Fibroblast of peridontal ligament (primary cell): ENCODE data around the gene ZNF316.

Experiments used
- DNase-seq: peaks from one replicate; pipeline ENCODE4 v3.0.0-alpha.2; 2010; ENCODE audit errors: extremely low read depth

ZNF316 gene

DNA sequence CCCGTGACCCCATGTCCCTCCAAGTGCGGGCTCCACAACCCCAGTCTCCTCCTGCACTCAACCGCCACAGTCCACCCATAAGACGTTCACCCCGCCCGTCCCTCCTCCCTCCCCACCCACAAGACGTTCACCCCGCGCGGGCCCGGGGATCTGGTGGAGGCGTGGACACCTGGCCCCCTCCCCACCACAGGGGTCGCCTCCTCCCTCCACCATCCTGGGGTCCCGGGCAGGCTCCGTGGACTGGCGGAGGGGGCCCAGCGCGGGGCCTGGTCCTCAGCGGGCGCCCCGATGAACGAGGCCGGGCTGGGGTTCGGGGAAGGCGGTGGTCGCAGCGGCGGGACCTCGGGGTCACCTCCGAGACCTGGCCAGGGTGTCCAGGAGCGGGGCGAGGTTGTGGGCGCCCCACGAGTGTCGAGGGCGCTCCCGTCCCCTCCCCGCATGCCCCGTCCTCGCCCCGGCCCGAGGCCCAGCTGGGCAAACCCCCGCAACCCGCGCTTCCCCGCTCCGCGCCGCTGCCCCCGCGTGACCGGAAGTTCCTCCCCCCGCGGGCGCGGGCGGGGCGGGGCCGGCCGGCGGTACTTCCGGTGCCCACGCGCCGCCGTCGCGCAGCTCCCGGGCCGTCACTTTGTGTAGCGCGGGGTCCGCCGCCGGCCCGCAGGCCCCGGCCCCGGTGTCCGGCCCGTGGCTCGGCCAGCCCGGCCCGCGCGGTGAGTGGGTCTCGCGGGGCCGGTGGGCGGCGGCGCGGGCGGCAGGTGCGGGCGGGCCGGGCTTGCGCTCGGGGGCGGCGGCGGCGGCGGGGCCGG is at the start of gene ZNF316:
TSS of gene ZNF316 (plus strand) at position 578 of the 803 bp plus-strand sequence. CDS start 5,092 bp downstream, outside the sequence.
- peak; percentile 28 for DNase-seq

DNA sequence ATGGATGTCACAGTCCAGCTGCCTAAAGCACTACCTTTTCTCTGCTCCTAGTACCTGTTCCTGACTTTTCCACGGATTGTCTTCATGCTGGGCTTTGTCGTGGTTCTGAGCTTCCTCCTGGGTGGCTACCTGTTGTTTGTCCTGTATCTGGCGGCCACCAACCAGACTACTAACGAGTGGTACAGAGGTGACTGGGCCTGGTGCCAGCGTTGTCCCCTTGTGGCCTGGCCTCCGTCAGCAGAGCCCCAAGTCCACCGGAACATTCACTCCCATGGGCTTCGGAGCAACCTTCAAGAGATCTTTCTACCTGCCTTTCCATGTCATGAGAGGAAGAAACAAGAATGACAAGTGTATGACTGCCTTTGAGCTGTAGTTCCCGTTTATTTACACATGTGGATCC is 48.6 kb upstream of the ZNF316 start:
- no peak for DNase-seq

GRCh38 chr7:6589151-6589828 is 47.8 kb upstream of the ZNF316 start:
- DNase-seq, result no peak

DNA sequence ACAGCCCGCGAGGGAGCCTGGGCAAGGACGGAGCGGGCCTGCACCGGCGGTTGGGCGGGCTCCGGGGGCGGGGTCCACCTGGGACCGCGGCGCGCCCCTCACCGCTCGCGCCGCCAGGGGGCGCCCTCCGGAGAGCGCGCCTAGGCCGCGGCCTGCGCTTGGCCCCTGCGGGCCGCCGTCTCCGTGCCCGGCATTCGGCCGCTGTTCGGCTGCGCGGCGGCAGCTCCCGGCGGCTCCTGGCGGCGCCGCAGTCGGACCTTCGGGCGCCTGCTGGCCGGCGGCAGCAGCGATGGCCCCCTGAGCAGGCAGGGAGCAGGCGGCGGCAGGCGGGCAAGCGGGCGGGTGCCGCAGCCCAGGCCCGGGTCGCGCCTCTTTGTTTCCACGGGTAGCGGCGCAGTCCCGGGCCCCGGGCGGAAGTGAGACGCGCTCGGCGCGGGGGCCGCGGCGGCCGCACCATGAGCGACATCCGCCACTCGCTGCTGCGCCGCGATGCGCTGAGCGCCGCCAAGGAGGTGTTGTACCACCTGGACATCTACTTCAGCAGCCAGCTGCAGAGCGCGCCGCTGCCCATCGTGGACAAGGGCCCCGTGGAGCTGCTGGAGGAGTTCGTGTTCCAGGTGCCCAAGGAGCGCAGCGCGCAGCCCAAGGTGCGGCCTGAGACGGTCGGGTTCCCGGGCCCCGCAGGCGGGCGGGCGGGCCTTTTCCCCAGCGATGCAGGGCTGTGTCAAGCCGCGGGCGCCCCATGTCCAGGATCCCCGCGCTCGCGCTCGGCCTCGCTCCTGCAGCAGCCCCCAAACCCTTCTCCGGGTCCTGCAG is 47.1 kb upstream of the ZNF316 start, which contains the start of gene INTS15:
TSS of gene INTS15 (plus strand) at position 193 of the 816 bp plus-strand sequence. CDS start at position 456, 263 bp downstream.
- peak; percentile 67 for DNase-seq

GRCh38 chr7:6590645-6591110 is 46.4 kb upstream of the ZNF316 start:
- no peak for DNase-seq

GRCh38 chr7:6600093-6600492 is 37.0 kb upstream of the ZNF316 start:
- no peak for DNase-seq

DNA sequence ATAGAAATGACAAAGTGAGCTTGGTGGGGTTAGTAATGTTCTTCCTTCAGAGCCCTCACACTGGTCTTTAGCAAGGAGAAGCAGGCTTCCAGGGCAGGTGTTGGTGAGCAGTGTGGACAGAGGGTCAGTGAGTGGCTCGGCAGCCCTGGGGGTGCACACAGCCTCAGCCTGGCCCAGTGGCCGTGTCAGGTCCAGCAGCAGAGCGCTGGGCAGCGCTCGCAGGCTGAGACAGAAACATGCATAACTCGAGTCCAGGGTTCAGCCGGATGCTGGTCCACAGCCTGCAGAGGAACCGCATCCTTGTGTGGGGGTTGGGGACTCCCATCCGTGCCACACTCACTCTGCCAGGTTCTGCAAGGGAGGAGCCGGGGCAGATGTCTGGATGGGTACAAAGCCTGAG is 32.7 kb upstream of the ZNF316 start:
- DNase-seq, result no peak

DNA sequence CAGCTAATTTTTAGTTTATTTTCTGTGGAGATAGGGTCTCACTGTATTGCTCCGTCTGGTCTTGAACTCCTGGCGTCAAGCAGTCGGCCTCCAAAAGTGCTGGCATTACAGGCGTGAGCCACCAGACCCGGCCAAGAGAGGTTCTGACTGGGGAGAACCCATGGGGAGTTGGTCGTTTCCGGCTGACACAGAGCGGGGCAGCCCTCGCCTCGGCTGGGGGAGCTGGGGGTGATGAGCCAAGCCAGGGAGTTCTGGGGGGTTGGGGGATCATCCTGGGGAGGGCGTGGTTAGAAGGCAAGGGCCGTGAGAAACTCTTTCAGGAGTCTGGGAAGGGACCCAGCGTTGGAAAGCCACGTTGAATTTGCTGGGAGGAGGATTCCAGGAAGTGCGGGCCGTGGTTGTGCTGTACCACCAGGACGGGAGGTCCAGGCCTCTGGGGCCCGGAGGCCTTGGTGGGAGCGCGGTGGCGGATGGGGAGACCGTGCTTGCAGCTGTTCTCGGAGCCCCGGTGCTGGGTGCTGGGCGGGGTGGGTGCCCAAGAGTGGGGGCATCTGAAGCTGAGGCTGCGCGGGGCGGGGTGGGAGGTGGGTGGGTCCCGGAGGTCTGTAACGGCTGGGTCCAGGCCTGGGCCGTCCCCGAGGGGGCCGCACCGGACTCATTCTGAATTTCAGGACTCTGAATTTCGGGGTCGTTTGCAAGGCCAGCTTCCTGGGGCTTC is 30.1 kb upstream of the ZNF316 start:
- DNase-seq, result no peak

GRCh38 chr7:6607651-6608051 is 29.5 kb upstream of the ZNF316 start:
- DNase-seq, result no peak

DNA sequence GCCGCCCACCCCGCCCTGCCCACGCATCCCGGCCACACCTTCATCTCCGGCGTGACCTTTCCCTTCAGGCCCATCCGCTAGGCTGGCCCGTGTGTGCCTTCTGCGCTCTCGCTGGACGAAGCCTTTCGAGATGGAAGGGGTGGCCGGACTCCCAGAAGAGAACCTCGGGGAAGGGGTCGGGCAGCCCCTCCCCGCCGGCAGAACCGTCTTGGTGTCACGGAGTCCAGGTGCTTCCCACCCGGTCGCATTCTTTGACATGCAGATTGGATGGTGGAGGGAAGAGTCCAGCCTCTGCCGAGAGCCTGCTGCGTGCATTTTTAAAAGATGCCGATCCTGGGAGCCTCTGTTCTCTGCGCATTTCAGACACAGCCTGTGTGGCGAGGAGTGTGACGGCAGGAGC is 29.0 kb upstream of the ZNF316 start:
- no peak for DNase-seq

GRCh38 chr7:6608794-6609193 is 28.3 kb upstream of the ZNF316 start:
- no peak for DNase-seq

- no peak for DNase-seq
These were observed 24.3 kb upstream of the ZNF316 start for GRCh38 chr7:6612819-6613218.

- no peak for DNase-seq
These were observed 23.4 kb upstream of the ZNF316 start for GRCh38 chr7:6613706-6614105.

GRCh38 chr7:6614953-6615722 is 22.0 kb upstream of the ZNF316 start, which contains the start of gene ZNF853:
ZNF853 (plus strand) TSS chr7:6615610; CDS start chr7:6616175, 565 bp downstream.
- DNase-seq, result no peak

DNA sequence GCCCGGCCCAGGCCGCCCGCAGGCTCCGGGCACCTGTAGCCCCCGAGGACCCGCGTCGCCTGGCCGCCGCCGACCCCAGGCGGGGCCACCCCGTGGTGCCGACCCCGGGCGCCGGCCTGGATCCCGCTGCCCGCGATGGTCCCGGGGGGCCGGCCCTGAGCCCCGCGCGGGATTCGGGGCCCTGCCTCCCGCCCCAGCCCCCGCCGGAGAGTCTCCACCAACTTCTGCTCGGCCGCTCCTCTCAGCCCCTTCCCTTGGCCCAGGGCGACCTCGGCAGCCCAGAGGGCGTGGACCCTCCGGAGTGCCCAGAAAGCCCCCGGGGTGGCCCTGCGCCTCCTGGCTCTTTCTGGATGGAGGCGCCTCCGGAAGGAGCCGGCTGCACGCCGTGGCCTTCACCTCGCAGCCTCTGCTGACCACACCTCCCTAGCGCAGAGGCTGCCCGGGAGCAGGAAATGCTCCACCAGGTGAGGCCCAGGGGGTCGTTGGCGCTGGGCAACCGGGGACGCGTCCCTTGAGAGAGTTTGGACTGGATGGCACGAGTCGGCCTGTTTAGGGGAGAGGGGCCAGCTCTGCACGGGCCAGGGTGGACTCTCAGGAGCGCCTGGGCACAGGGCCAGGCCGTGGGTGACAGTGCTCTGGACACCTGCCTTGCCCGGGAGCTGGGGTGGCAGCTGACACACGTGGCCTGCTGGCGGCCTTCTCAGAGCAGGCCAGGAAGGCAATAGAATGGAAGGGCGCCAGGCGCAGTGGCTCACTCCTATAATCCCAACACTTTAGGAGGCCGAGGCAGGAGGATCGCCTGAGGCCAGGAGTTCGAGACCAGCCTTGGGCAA is 21.2 kb upstream of the ZNF316 start:
- DNase-seq, result no peak

DNA sequence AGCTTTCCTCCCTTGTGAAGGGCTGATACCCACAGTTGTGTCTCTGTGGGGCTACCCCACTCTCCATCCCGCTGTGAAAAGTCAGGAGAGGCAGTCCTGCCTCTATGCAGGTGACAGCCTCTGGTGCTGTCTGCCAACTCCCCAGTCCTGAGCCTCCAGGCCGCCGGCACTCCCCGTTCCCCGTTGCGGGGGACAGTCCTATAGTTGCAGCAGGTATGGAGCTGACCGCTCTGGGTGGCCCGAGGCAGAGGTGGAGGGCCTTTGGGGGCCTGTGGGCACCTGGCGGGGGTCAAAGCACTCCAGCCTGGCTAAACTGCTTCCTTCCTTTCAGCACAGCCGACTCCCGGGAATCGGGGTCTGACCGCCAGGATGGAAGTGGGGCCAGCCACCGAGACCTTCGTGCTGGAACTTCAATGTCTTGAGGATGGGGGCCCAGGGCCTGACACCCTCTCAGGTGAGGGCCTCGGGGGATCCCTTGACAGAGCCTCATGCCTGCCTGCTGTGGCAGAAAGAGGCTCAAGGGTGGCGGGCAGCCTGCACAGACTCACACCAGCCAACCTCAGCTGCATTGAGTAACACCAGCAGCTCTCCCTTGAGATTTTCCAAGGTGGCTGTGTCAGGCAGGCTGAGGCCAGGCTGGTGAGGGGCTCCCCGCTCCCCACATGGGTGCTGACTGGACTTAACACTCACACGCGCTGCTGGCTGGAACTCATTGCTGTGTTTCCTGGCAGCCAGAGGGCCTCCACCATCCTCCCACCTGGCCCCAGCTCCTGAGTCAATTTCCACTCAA is 20.1 kb upstream of the ZNF316 start:
- DNase-seq, result no peak

GRCh38 chr7:6618621-6619020 is 18.5 kb upstream of the ZNF316 start:
- DNase-seq, result no peak

DNA sequence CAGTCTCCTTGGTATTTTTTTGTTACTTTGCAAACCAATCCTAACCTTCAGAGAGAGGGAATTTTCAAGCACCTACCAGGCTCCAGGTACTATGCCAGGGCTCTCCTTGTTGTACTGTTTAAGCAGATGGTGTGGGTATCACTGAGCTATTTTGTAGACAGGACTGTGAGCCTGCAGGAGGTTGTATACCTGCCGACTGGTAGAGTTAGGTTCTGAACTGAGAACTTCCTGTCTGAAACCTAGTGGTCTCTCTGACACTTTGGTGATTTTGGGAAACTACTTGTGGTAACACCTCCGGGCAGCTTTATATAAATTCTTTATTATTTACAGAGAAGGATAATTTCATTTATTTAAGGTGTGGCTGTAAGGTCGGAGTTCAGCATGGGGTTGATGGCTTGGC is 17.2 kb upstream of the ZNF316 start:
- DNase-seq, result no peak
